ENCODE results near the gene SLAMF8. TPM values are rescaled to one million over a fixed set of nuclear protein-coding genes. Genes with fewer than 3 reads are reported as not detected.

The SLAMF8 gene
- 0.80 TPM for total RNA-seq

GRCh38 chr1:159826441-159827101, at the start of gene SLAMF8:
TSS of gene SLAMF8 (plus strand) at chr1:159826873. CDS start at chr1:159826899, 26 bp downstream.
- no peak for ATAC-seq

DNA sequence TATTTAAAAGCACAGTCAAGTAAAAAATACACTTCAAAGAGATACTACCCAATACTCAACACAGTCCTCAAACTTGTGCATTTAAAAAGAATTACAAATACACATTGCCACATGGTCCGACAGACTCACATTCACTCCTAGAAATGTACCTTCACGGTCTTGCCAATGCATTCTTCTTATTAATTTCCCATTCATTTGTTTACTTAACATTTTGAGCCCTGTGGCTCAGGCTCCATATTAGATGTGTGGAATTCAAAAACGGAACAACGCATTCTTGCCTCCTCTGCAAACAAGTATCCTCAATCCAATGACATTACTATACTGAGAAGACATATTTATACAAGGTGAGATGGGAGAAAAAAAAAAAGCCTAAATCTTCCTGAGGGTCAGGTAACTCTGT, 48.4 kb upstream of the SLAMF8 start:
- no peak for ATAC-seq

DNA sequence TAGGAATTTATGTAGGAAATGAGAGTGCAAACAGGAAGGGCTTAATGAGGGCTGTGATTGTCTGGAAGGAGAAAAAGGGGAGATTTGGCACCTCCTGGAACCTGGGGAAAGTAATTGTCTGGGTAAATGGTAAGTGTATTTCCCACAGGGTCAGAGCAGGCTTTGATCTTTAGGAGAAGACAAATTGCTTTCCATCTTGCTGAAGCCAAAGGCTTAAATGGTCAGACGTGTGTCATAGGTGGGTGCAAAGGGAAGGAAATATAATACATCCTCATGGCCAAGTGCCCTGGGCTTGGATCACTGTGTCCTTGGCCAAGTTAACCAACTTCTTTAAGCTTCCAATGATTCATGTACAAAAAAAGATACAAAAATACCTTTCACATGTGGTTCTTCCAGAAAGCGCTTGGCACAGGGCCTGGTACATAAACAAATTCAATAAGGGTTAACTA, 47.2 kb upstream of the SLAMF8 start:
- ATAC-seq: peak; percentile 50

DNA sequence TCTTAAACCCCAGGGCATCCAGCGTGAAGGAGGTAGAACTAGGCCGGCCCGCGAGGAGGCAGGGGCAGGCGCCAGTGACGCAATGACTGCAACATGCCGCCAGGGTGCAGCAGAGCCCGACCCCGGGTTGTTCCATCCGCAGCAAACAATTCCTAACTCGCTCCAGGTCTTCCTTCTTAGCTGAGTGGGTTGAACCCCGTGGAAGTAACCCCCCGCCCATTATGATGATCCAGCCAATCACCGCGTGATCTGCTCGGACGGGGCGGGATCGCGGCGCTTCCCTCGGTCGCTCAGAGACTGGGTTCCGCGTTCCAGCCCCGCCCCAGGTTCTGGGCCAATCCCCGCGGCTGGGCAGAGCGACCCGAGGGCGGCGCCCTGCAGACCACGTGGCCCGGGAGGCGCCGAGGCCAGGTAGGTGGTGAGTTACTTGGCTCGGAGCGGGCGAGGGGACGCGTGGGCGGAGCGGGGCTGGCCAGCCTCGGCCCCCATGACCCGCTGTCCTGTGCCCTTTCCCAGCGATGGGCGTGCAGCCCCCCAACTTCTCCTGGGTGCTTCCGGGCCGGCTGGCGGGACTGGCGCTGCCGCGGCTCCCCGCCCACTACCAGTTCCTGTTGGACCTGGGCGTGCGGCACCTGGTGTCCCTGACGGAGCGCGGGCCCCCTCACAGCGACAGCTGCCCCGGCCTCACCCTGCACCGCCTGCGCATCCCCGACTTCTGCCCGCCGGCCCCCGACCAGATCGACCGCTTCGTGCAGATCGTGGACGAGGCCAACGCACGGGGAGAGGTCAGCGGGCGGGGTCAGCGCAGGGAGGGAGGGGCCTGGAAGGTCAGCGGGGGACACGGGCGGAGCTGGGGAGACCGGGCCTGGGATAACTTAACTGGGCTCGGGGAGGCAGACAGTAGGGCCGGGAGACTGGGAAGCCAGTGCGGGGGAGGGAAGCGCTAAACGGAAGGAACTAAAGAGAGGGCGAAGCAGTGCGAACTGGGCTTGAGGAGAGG, 45.8 kb upstream of the SLAMF8 start, which contains the start of gene DUSP23:
TSS of gene DUSP23 (plus strand) at position 380 of the 1,000 bp plus-strand sequence. CDS start at position 519, 139 bp downstream.
- ATAC-seq: peak; percentile 98

DNA sequence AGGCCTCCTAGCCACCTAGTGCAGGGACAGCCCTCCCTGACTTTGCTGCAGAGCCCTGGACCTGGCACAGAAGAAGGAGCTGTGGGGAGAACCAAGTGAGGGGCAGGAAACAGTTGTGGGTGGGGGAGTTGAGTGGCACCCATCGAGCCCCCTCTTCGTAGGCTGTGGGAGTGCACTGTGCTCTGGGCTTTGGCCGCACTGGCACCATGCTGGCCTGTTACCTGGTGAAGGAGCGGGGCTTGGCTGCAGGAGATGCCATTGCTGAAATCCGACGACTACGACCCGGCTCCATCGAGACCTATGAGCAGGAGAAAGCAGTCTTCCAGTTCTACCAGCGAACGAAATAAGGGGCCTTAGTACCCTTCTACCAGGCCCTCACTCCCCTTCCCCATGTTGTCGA, 44.7 kb upstream of the SLAMF8 start:
- no peak for ATAC-seq

GRCh38 chr1:159783724-159784123, 42.9 kb upstream of the SLAMF8 start:
- ATAC-seq: no peak

- ATAC-seq: no peak
Measured at GRCh38 chr1:159786465-159786864, 40.2 kb upstream of the SLAMF8 start.

DNA sequence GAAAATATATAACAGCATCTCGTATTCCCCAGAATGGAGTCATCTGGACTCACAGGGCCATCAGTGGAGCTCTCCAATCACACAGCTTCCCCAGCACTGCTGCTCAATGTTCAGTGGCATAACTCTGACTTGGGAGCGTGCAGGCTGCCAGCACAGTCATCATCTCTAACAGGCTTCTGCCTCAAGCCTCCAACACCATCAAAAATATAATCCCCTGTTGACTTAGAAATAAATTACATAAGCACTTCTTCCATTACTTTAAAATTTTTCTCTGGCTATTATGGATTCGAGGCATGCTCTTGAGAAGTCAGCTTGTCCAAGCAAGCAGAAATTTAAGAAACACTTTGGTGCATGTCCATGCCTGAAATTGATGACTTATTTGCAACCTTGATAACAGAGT, 39.7 kb upstream of the SLAMF8 start:
- peak; percentile 86 for ATAC-seq

DNA sequence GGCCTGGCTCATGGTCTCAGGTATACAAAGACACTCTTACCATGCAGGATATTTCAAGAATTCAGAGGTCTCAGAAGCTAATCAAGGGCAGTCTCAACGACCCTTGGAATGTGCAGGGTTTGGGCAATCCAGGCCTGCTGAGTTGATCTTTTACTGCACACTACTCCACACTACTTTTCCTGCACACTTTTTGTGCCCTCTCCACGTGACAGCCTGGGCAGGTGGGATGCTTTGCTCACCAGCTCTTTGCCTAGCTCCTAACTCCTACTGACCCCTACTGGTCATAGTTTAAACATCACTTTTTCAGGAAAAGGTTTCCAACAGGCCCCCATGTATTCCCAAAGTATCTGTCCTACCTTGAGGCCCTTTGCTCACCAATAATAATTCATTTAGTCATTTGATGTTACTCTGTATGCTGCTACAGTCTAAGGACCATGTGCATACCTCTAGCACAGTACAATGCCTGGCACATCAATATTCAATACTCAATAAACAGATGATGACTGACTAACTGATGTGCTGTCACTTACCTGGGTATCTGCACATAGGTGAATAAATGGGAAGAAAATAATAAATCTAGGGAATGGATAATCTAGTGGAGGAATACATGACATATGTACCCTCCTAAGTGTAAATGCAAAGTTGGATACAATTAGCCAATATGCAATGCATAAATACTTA, 36.3 kb upstream of the SLAMF8 start:
- no peak for ATAC-seq

GRCh38 chr1:159791031-159791430, 35.6 kb upstream of the SLAMF8 start:
- no peak for ATAC-seq

- ATAC-seq: no peak
Measured at GRCh38 chr1:159791461-159791860, 35.2 kb upstream of the SLAMF8 start.

DNA sequence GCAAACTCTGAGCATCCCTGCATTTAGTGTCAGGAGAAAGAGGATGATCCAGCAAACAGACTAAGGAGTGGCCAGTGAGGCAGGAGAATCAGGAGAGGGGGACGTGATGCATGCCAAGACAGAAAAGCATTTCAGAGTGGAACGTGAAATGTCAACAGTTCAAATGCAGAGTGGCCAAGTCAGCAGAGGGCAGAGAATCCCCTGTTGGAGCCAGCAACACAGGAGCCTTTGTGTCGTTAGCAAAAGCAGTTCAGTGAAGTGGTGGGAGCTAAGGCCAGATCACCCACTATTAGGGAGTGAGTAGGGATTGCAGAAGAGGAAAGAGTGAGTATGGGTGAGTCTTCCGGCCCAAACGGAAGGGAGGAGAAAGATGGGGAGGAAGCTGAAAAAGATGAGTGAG, 31.1 kb upstream of the SLAMF8 start:
- no peak for ATAC-seq

DNA sequence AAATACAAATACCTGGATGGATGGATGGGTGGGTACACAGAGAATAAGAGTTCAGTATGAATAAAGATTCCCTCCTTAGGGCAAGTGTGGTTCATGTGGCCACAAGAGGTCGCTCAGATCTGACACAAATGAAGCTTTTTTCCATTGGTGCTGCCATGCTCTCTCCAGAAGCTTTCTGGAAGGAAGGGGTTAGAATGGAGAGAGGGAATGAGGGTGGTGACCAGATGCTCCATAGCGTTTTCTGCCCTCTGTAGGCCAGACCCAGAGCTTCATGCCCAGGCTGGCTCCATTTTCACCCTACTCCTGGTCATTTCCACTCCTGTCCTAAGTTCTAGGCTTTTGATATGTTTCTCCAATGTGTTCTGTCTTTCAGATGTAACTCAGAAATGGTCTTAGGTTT, 27.8 kb upstream of the SLAMF8 start:
- ATAC-seq: peak; percentile 86

GRCh38 chr1:159799446-159799985, 27.2 kb upstream of the SLAMF8 start:
- no peak for ATAC-seq

- no peak for ATAC-seq
Measured at GRCh38 chr1:159800177-159800930, 26.3 kb upstream of the SLAMF8 start.

DNA sequence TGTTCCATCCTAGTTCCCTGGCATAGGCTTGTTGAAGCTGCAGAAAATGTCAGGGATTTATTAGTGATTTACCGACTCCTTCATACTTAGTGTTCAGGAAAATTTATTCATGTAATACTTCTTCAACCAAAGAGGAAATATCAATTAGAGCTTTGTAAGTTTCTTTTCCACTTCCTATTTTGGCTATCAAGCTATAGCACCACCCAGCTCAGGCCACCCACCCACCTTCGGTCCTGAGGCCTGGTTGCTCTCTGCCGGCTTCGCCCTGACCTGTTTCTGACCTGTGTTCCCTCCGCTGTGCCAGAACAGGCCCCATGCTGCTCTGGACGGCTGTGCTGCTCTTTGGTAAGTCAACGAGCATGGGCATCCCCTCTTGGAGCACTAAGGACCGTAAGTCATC, 24.6 kb upstream of the SLAMF8 start, which contains the start of gene FCRL6:
TSS of gene FCRL6 (plus strand) at position 250 of the 400 bp plus-strand sequence. CDS start at position 315, 65 bp downstream.
- no peak for ATAC-seq

DNA sequence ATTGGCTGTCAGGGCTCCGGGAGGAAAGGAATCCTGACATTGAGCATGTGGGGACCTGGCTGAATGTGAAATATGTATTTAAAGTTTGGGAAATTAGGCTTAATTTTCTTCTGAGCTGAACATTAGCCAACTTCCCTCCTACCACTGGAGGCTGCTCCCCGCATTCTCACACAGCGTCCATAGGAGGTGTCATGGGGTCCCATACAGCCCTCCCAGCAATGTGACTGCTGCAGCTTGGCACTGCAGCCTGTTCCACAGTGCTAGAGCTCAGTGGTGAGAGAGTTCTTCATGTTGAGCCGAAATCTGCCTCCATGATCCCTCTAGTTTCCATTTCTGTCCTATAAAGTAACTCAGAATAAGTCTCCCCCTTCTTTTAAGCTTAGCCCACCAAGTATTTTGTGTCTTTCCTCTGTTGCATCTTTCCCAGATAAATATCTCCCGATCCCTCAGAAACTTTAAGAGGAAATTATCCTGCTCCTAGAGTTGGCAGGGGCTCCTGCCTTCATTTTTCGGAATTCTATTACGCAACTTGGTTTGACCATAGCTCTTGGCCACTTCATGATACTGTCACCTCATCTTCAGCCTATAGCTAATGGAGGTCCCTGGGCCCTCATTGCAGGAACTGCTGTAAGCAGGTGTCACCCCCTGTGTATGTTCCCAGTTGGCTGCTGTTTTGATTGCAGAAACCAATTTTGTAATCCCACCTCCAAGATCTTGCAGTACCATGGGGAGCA, 22.6 kb upstream of the SLAMF8 start:
- ATAC-seq: no peak

- ATAC-seq: no peak
Measured at GRCh38 chr1:159804924-159805323, 21.7 kb upstream of the SLAMF8 start.

- ATAC-seq: no peak
Measured at GRCh38 chr1:159815926-159816325, 10.7 kb upstream of the SLAMF8 start.

GRCh38 chr1:159817276-159818041, 9.2 kb upstream of the SLAMF8 start:
- peak; percentile 97 for ATAC-seq
